Keratinocyte (primary cell): ENCODE data around the gene RGL3. TPM values are rescaled to one million over a fixed set of nuclear protein-coding genes. Genes with fewer than 3 reads are reported as not detected.
"Not testable (repeated sequence)": the region's sequence is repeated elsewhere in the genome, so short reads cannot be mapped to it uniquely, and the experiment has no call there.

ENCODE experiments used
- DNase-seq: peaks from one replicate; pipeline ENCODE4 v3.0.0-alpha.2; 2011; ENCODE audit warnings: low read depth, missing footprints, low spot score
- FAIRE-seq: peaks from 2 replicates; lab custom pipeline; 2011; peaks lifted over from hg19 to GRCh38; lab: Jason Lieb, UNC
- H2AFZ ChIP-seq: 2 replicates; pipeline ENCODE4 v1.6.0; 2012; ENCODE audit warnings: low read length, control low read depth, inconsistent platforms; ENCODE audit not compliant: control insufficient read depth
- H3K27ac ChIP-seq: 2 replicates; pipeline ENCODE4 v1.5.1; 2011; ENCODE audit warnings: low read length; ENCODE audit not compliant: control insufficient read depth, insufficient read depth
- H3K27me3 ChIP-seq: 3 replicates; pipeline ENCODE4 v1.6.0; 2011; ENCODE audit warnings: low read length; ENCODE audit not compliant: control insufficient read depth, insufficient read depth; ENCODE audit errors: extremely low read depth
- H3K36me3 ChIP-seq, 2 experiments: 2 replicates in 1 of 2; 3 replicates in 1 of 2; pipeline ENCODE4 v1.5.1; 2011; ENCODE audit warnings: low read length in 2 of 2, mild to moderate bottlenecking in 1 of 2; ENCODE audit not compliant: control insufficient read depth in 2 of 2, insufficient read depth in 2 of 2; ENCODE audit errors: extremely low read depth in 1 of 2
- H3K4me1 ChIP-seq: 3 replicates; pipeline ENCODE4 v1.5.1; 2011; ENCODE audit warnings: low read length; ENCODE audit not compliant: control insufficient read depth, insufficient read depth; ENCODE audit errors: extremely low read depth
- H3K4me2 ChIP-seq: 3 replicates; pipeline ENCODE4 v1.6.0; 2011; ENCODE audit warnings: low read depth, low read length; ENCODE audit not compliant: control insufficient read depth, insufficient read depth; ENCODE audit errors: extremely low read depth
- H3K4me3 ChIP-seq, 3 experiments: fragments of 200-600 bp in 1 of 3; sonication (generic) in 1 of 3; 2 replicates in 2 of 3; 3 replicates in 1 of 3; pipeline ENCODE4 v1.5.1; 2011 to 2016; ENCODE audit warnings: low read length in 3 of 3, mild to moderate bottlenecking in 3 of 3, control low read depth in 2 of 3, inconsistent platforms in 1 of 3, low read depth in 1 of 3, mixed read lengths in 1 of 3, mixed run types in 1 of 3, moderate library complexity in 1 of 3; ENCODE audit not compliant: control insufficient read depth in 2 of 3, insufficient read depth in 2 of 3; ENCODE audit errors: extremely low read depth in 1 of 3
- H3K79me2 ChIP-seq: 2 replicates; pipeline ENCODE4 v1.6.0; 2012; ENCODE audit warnings: low read length; ENCODE audit not compliant: control insufficient read depth, insufficient read depth
- H3K9ac ChIP-seq: 3 replicates; pipeline ENCODE4 v1.6.0; 2011; ENCODE audit warnings: low read length; ENCODE audit not compliant: control insufficient read depth, insufficient read depth; ENCODE audit errors: extremely low read depth
- H3K9me1 ChIP-seq: 3 replicates; pipeline ENCODE4 v1.6.0; 2011; ENCODE audit warnings: low read length; ENCODE audit not compliant: control insufficient read depth, insufficient read depth; ENCODE audit errors: extremely low read depth
- H3K9me3 ChIP-seq: 2 replicates; pipeline ENCODE4 v1.5.1; 2012; ENCODE audit warnings: low read depth, low read length; ENCODE audit not compliant: control insufficient read depth
- H4K20me1 ChIP-seq: 3 replicates; pipeline ENCODE4 v1.6.0; 2011; ENCODE audit warnings: low read length; ENCODE audit not compliant: control insufficient read depth, insufficient read depth; ENCODE audit errors: extremely low read depth
- EZH2 ChIP-seq: IDR thresholded peaks from one replicate; pipeline ENCODE4 v1.6.1; 2012; ENCODE audit warnings: inconsistent platforms, mild to moderate bottlenecking, low read length, moderate library complexity
- dilution Hi-C: fragments of 300-500 bp; cut with MboI; formaldehyde crosslinking; loops from one replicate; pipeline ENCODE4 v1.7.0; 2020; ENCODE audit warnings: low sequenced_read_pairs; ENCODE audit not compliant: extremely low pct_ligation_motif_present
- polyA plus RNA-seq, 5 experiments: library from polyadenylated mRNA; depleted of rRNA in 3 of 5; stranded (reverse) in 3 of 5; stranded (forward) in 1 of 5; unstranded in 1 of 5; fragments of >200 nt; gene quantifications; 1 replicate in 1 of 5; 2 replicates in 3 of 5; 3 replicates in 1 of 5; pipeline versions ENCODE4 v1.2.1 to v1.2.3, GENCODE V29; 2011 to 2012; ENCODE audit warnings: missing spikeins in 2 of 5, low read depth in 1 of 5, low replicate concordance in 1 of 5
- TF ChIP-seq, protein P1 (sequence below), 3 experiments: IDR thresholded peaks in 1 of 3; conservative IDR thresholded peaks in 1 of 3; optimal IDR thresholded peaks in 1 of 3; 2 replicates in 2 of 3; 3 replicates in 1 of 3; pipeline versions ENCODE3 to v1.5.1; 2011; ENCODE audit warnings: low read length in 3 of 3, mild to moderate bottlenecking in 3 of 3, moderate library complexity in 2 of 3, control low read depth in 1 of 3, inconsistent platforms in 1 of 3; ENCODE audit not compliant: insufficient read depth in 2 of 3; ENCODE audit errors: extremely low read depth in 1 of 3

The RGL3 gene
- polyA plus RNA-seq, 1 donor (not counting 4 experiments of a cell fraction or from before 2014, with no cell fraction given) = not detected

DNA sequence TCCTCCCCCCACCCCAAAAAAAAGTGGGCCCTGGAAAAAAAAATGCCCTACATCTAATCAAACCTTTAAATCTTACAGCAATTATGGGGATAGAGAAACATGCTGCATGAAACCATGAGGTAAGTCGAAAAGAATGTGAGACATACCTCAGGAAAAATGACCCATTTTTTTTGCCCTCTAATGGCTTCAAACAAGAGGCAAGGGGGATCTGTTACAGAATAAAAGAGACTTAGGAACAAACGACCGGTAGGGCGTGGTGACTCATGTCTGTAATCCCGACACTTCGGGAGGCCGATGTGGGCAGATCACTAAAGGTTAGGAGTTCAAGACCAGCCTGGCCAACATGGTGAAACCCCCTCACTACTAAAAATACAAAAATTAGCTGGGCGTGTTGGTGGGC is 8.4 kb downstream of the RGL3 start:
- Histone ChIP-seq H3K9me1 (no peaks in the 10 kb centered on the region), H3K4me3 (no peak overlapping the region), H3K9ac (no peak overlapping the region), H4K20me1 (no peaks in the 10 kb centered on the region), H3K9me3 (no peaks in the 10 kb centered on the region), H3K4me1 (no peaks in the 10 kb centered on the region), H3K79me2 (no peaks in the 10 kb centered on the region), H3K36me3 (no peaks in the 10 kb centered on the region), H3K4me2 (no peak overlapping the region), H2AFZ (no peak overlapping the region), H3K27me3 (no peaks in the 10 kb centered on the region), H3K27ac (no peak overlapping the region)
- TF ChIP-seq EZH2 = no peak
- TF ChIP-seq, protein P1, sequence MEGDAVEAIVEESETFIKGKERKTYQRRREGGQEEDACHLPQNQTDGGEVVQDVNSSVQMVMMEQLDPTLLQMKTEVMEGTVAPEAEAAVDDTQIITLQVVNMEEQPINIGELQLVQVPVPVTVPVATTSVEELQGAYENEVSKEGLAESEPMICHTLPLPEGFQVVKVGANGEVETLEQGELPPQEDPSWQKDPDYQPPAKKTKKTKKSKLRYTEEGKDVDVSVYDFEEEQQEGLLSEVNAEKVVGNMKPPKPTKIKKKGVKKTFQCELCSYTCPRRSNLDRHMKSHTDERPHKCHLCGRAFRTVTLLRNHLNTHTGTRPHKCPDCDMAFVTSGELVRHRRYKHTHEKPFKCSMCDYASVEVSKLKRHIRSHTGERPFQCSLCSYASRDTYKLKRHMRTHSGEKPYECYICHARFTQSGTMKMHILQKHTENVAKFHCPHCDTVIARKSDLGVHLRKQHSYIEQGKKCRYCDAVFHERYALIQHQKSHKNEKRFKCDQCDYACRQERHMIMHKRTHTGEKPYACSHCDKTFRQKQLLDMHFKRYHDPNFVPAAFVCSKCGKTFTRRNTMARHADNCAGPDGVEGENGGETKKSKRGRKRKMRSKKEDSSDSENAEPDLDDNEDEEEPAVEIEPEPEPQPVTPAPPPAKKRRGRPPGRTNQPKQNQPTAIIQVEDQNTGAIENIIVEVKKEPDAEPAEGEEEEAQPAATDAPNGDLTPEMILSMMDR (optimal IDR thresholded peaks at IDR 0.05 in 1 of 3, IDR thresholded peaks at IDR 0.05 in 1 of 3, conservative IDR thresholded peaks at IDR 0.05 in 1 of 3; ENCODE audit: extremely low read depth in 1 of 3, insufficient read depth in 2 of 3, low read length in 3 of 3) = no peak
- dilution Hi-C loops = no loop called here
- FAIRE-seq (no peak), DNase-seq (no peak)

DNA sequence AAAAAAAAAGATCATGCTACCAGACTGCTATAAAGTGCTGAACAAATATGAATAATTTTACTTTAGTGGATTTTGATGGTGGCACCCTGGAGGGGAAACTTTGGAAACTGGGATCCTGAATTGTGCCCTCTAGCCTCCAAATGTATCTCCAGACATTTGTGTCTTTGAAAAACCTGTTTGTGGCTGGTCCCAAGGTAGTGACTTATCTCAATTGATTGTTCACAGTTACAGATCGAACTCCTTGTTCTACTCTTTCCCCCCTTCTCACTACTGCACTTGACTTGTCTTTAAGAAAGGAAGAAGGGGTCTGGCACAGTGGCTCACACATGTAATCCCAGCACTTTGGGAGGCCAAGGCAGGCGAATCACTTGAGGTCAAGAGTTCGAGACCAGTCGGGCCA is 10.5 kb downstream of the RGL3 start:
- H3K79me2 ChIP-seq = no peaks in the 10 kb centered on the region
- no peak overlapping the region for H2AFZ ChIP-seq
- no peaks in the 10 kb centered on the region for H4K20me1 ChIP-seq
- no peak for DNase-seq
- H3K27me3 ChIP-seq = no peaks in the 10 kb centered on the region
- dilution Hi-C loops = no loop called here
- no peaks in the 10 kb centered on the region for H3K4me1 ChIP-seq
- H3K9me3 ChIP-seq = no peaks in the 10 kb centered on the region
- no peak overlapping the region for H3K9ac ChIP-seq
- H3K27ac ChIP-seq = no peak overlapping the region
- no peaks in the 10 kb centered on the region for H3K9me1 ChIP-seq
- TF ChIP-seq, protein P1 (optimal IDR thresholded peaks at IDR 0.05 in 1 of 3, IDR thresholded peaks at IDR 0.05 in 1 of 3, conservative IDR thresholded peaks at IDR 0.05 in 1 of 3; ENCODE audit: extremely low read depth in 1 of 3, insufficient read depth in 2 of 3, low read length in 3 of 3) = no peak
- no peak for TF ChIP-seq EZH2
- FAIRE-seq = no peak
- H3K36me3 ChIP-seq = no peaks in the 10 kb centered on the region
- H3K4me2 ChIP-seq = no peak overlapping the region
- no peak overlapping the region for H3K4me3 ChIP-seq

DNA sequence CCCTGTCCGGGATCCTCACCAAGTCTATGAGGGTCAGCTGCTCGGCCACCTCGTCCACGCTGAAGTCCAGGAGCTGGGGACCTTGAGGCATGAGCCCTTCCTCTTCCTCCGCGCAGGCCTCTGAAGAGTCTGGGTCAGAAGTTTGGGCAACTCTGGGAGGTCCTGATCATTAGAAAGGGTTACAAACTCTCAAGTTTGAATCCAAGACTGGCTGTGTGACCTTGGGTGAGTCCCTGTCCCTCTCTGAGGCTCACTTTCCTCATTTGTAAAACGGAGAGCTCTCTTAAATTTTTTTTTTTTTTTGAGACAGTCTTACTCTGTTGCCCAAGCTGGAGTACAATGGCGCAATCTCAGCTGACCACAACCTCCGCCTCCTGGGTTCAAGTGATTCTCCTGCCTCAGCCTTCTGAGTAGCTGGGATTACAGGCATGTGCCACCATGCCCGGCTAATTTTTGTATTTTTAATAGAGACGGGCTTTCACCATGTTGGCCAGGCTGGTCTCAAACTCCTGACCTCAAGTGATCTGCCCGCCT is 12.3 kb downstream of the RGL3 start:
- H3K4me3 ChIP-seq, H3K36me3 ChIP-seq, H4K20me1 ChIP-seq, H3K4me1 ChIP-seq, H3K79me2 ChIP-seq, H3K27ac ChIP-seq, H3K27me3 ChIP-seq, H3K9me1 ChIP-seq, FAIRE-seq, DNase-seq, H2AFZ ChIP-seq, dilution Hi-C loops, H3K9ac ChIP-seq, H3K9me3 ChIP-seq: not testable (repeated sequence)
- peak overlapping the region; percentile 27 for H3K4me2 ChIP-seq
